ENCODE data around the gene SUV39H1. TPM values are rescaled to one million over a fixed set of nuclear protein-coding genes. Genes with fewer than 3 reads are reported as not detected.

The SUV39H1 gene
- total and polyA plus RNA-seq, 9 of the 15 experiments (the other 6 are each of a cell fraction or from before 2014, with no cell fraction given): 4.7 to 34.7 (median 17.9) TPM

- Histone ChIP-seq H3K9ac (ENCODE audit: insufficient read depth in 1 of 2, low read depth in 2 of 2, low read length in 2 of 2) (no peak overlapping the region), H3K4me2 (ENCODE audit: insufficient read depth, low read length) (no peak overlapping the region), H4K20me1 (replicated peaks; ENCODE audit: control insufficient read depth, insufficient read depth, low read length) (peaks cover 15% of the 10 kb centered on the region), H3K9me1 (ENCODE audit: control insufficient read depth, insufficient read depth, low read length) (no peaks in the 10 kb centered on the region), H3K4me3 (no peak overlapping the region), H3K27me3 (ENCODE audit: control insufficient read depth in 2 of 2, insufficient read depth in 2 of 2, low read length in 2 of 2) (no peaks in the 10 kb centered on the region), H3K79me2 (ENCODE audit: control insufficient read depth, insufficient read depth, low read length) (peaks cover 61% of the 10 kb centered on the region), H3K9me3 (replicated peaks; ENCODE audit: control insufficient read depth, insufficient read depth, low read depth, low read length) (no peaks in the 10 kb centered on the region), H3K4me1 (replicated peaks in 1 of 2; ENCODE audit: control insufficient read depth in 2 of 2, insufficient read depth in 2 of 2, low read length in 2 of 2) (peaks cover 24 to 33% of the 10 kb centered on the region in 2 experiments), H3K27ac (ENCODE audit: extremely low read depth, low read depth, low read length) (no peak overlapping the region), H2AFZ (ENCODE audit: low read depth, low read length) (no peak overlapping the region), H3K36me3 (ENCODE audit: control insufficient read depth, insufficient read depth, low read length) (peaks cover 100% of the 10 kb centered on the region)
- FAIRE-seq: no peak
- TF ChIP-seq SMARCA5 (IDR thresholded peaks at IDR 0.05) (0 out of 2 replicates have a peak, but pooled peaks have one; percentile 40), ADNP (tag; IDR thresholded peaks at IDR 0.05) (peak; percentile 56; the same call in 1 of the 2 replicates), ZNF764 (CRISPR knock-in tag; IDR thresholded peaks at IDR 0.05; ENCODE audit: low read depth) (no peak), BCOR (IDR thresholded peaks at IDR 0.05) (peak; percentile 80), RBM25 (IDR thresholded peaks at IDR 0.05; ENCODE audit: low read depth, low read length, severe bottlenecking) (peak; percentile 93)
- intact Hi-C loops (cut with micrococcal nuclease): loop anchor here (5.0 kb wide), 1 partner anchor 33 kb away; no protein-coding TSS in a partner anchor
- POLR2A ChIA-PET: interaction anchor here (0.6 to 1.2 kb wide), 4 partner anchors 9 to 33 kb away, joined by 3 to 4 read pairs (median 4); no protein-coding TSS in a partner anchor
- TSS peak; percentile 6 for BruUV-seq (replicated peaks)
- in situ Hi-C loops (cut with MboI): no loop called here
- no peak for DNase-seq (ENCODE audit: extremely low read depth in 1 of 4, low spot score in 3 of 4)
- WGBS (ENCODE audit: insufficient coverage, low coverage, missing lambda C conversion rate): 74% methylated on average over 4 of the region's 4 CpGs
- no peak for ATAC-seq
- CTCF ChIA-PET (ENCODE audit: low intra/inter-chr PET ratio): no interaction called here
Observed at GRCh38 chrX:48703642-48704481, 7.3 kb downstream of the SUV39H1 start.

All from K562 (cell line).